ENCODE measurements around the gene DNM3.
"Not testable (repeated sequence)": the region's sequence is repeated elsewhere in the genome, so short reads cannot be mapped to it uniquely, and the experiment has no call there.

DNM3 gene

GRCh38 chr1:172069534-172069933 is 228.2 kb downstream of the DNM3 start:
- H3K79me2 ChIP-seq (ENCODE audit: insufficient read depth, low read length): no peaks in the 10 kb centered on the region
- no peak overlapping the region for H3K4me3 ChIP-seq (ENCODE audit: insufficient read depth, low read length, poor library complexity, severe bottlenecking)
- no peaks in the 10 kb centered on the region for H4K20me1 ChIP-seq (ENCODE audit: low read depth, low read length)
- H3K36me3 ChIP-seq (ENCODE audit: low read length): no peaks in the 10 kb centered on the region
- no peak overlapping the region for H3K9ac ChIP-seq (ENCODE audit: low read length)
- H3F3A ChIP-seq (ENCODE audit: insufficient read depth): no peaks in the 10 kb centered on the region
- H3K4me2 ChIP-seq (ENCODE audit: low read depth, low read length, poor library complexity, severe bottlenecking): no peak overlapping the region
- no peaks in the 10 kb centered on the region for H3K27me3 ChIP-seq (ENCODE audit: low read length)
- TF ChIP-seq CTCF (IDR thresholded peaks at IDR 0.05; ENCODE audit: insufficient read depth, low read length, poor library complexity, severe bottlenecking) (no peak), EZH2phosphoT487 (conservative IDR thresholded peaks at IDR 0.05; ENCODE audit: low read length) (no peak)
- no peaks in the 10 kb centered on the region for H3K9me2 ChIP-seq (replicated peaks; ENCODE audit: insufficient read depth, low read length)
- H3K27ac ChIP-seq (ENCODE audit: low read depth, low read length): no peak overlapping the region
- no peak overlapping the region for H2AFZ ChIP-seq (ENCODE audit: low read depth, low read length, severe bottlenecking)
- no peaks in the 10 kb centered on the region for H3K9me3 ChIP-seq (ENCODE audit: insufficient read depth, low read length)

GRCh38 chr1:172070055-172070454 is 228.8 kb downstream of the DNM3 start:
- Histone ChIP-seq H3K27ac (ENCODE audit: low read depth, low read length) (no peak overlapping the region), H2AFZ (ENCODE audit: low read depth, low read length, severe bottlenecking) (no peak overlapping the region), H3K9ac (ENCODE audit: low read length) (no peak overlapping the region), H3K9me3 (ENCODE audit: insufficient read depth, low read length) (no peaks in the 10 kb centered on the region), H3K79me2 (ENCODE audit: insufficient read depth, low read length) (no peaks in the 10 kb centered on the region), H3K27me3 (ENCODE audit: low read length) (no peaks in the 10 kb centered on the region), H3K9me2 (replicated peaks; ENCODE audit: insufficient read depth, low read length) (no peaks in the 10 kb centered on the region), H3F3A (ENCODE audit: insufficient read depth) (no peaks in the 10 kb centered on the region), H4K20me1 (ENCODE audit: low read depth, low read length) (no peaks in the 10 kb centered on the region), H3K4me3 (ENCODE audit: insufficient read depth, low read length, poor library complexity, severe bottlenecking) (no peak overlapping the region), H3K4me2 (ENCODE audit: low read depth, low read length, poor library complexity, severe bottlenecking) (no peak overlapping the region), H3K36me3 (ENCODE audit: low read length) (no peaks in the 10 kb centered on the region)
- TF ChIP-seq CTCF (IDR thresholded peaks at IDR 0.05; ENCODE audit: insufficient read depth, low read length, poor library complexity, severe bottlenecking): no peak
- TF ChIP-seq EZH2phosphoT487 (conservative IDR thresholded peaks at IDR 0.05; ENCODE audit: low read length): no peak

- Histone ChIP-seq H4K20me1 (ENCODE audit: low read depth, low read length) (no peaks in the 10 kb centered on the region), H3K36me3 (ENCODE audit: low read length) (no peaks in the 10 kb centered on the region), H3K27ac (ENCODE audit: low read depth, low read length) (no peak overlapping the region), H3K79me2 (ENCODE audit: insufficient read depth, low read length) (no peaks in the 10 kb centered on the region), H3K9me3 (ENCODE audit: insufficient read depth, low read length) (no peaks in the 10 kb centered on the region), H2AFZ (ENCODE audit: low read depth, low read length, severe bottlenecking) (no peak overlapping the region), H3K27me3 (ENCODE audit: low read length) (no peaks in the 10 kb centered on the region), H3K9me2 (replicated peaks; ENCODE audit: insufficient read depth, low read length) (no peaks in the 10 kb centered on the region), H3K4me3 (ENCODE audit: insufficient read depth, low read length, poor library complexity, severe bottlenecking) (no peak overlapping the region), H3K9ac (ENCODE audit: low read length) (no peak overlapping the region), H3F3A (ENCODE audit: insufficient read depth) (no peaks in the 10 kb centered on the region), H3K4me2 (ENCODE audit: low read depth, low read length, poor library complexity, severe bottlenecking) (no peak overlapping the region)
- TF ChIP-seq EZH2phosphoT487 (conservative IDR thresholded peaks at IDR 0.05; ENCODE audit: low read length) (no peak), CTCF (IDR thresholded peaks at IDR 0.05; ENCODE audit: insufficient read depth, low read length, poor library complexity, severe bottlenecking) (no peak)
Observed at GRCh38 chr1:172071746-172072145, 230.4 kb downstream of the DNM3 start.

GRCh38 chr1:172079859-172080258 is 238.6 kb downstream of the DNM3 start:
- H3K27me3 ChIP-seq (ENCODE audit: low read length); H2AFZ ChIP-seq (ENCODE audit: low read depth, low read length, severe bottlenecking); H3K36me3 ChIP-seq (ENCODE audit: low read length); H3K27ac ChIP-seq (ENCODE audit: low read depth, low read length); H3K4me3 ChIP-seq (ENCODE audit: insufficient read depth, low read length, poor library complexity, severe bottlenecking); H3K9me2 ChIP-seq (replicated peaks; ENCODE audit: insufficient read depth, low read length); H3F3A ChIP-seq (ENCODE audit: insufficient read depth); H3K9ac ChIP-seq (ENCODE audit: low read length); H3K79me2 ChIP-seq (ENCODE audit: insufficient read depth, low read length); H4K20me1 ChIP-seq (ENCODE audit: low read depth, low read length); H3K9me3 ChIP-seq (ENCODE audit: insufficient read depth, low read length); H3K4me2 ChIP-seq (ENCODE audit: low read depth, low read length, poor library complexity, severe bottlenecking): not testable (repeated sequence)
